HPDE6-E6E7 (cell line): ENCODE data around the gene BAZ2B.

Source experiments
- DNase-seq: peaks from one replicate; pipeline ENCODE4 v3.0.0; 2011; ENCODE audit warnings: missing footprints; ENCODE audit errors: extremely low spot score

Gene BAZ2B

DNA sequence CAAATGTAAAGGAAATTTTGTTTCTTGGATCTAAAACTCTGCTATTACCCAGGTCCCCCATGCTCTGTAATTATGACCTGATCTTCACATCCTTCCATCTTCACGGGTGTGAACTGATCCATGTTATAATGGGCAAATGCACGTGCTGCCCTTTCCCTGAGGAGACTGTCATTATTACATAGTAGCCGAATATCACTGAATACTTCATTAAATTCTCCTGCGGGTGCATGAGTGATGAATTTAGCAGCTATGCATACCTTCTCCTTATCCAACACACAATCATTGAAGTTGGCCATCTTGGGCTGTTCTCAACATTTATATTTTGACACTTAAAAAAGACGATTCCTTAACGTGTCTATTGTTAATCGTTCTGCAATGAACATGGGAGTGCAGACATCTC is 153.4 kb downstream of the BAZ2B start:
- DNase-seq = no peak

DNA sequence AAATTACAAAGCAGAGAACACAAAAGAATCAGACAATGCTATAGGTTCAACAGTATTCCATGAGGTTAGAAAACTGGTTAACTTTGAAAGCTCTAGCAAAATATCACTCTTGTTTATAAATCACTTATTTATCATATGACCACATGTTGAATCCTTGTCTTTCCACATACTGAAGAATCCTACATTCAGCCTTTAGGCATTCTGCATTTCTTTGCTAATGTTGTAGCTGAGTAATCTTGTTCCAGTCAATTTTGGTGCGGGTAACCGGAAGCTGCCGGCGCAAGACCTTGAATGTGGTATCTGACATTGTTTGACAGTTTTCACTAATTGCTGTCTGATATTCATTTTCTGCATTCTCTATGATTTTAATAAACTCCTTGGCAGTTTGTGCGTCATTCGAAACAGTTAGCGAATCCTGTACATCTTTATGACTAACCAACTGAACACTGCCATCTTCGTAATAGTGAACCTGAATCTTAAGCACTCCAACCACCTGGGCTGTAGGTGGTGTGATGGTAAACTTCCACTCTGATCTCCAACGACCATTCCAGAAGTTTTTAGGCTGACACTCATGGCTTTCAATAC is 154.1 kb downstream of the BAZ2B start:
- DNase-seq = no peak

- no peak for DNase-seq
Measured at GRCh38 chr2:159461076-159461475, 155.3 kb downstream of the BAZ2B start.

- DNase-seq = no peak
Measured at GRCh38 chr2:159460227-159460626, 156.1 kb downstream of the BAZ2B start.

- no peak for DNase-seq
Measured at GRCh38 chr2:159459279-159459678, 157.1 kb downstream of the BAZ2B start.

DNA sequence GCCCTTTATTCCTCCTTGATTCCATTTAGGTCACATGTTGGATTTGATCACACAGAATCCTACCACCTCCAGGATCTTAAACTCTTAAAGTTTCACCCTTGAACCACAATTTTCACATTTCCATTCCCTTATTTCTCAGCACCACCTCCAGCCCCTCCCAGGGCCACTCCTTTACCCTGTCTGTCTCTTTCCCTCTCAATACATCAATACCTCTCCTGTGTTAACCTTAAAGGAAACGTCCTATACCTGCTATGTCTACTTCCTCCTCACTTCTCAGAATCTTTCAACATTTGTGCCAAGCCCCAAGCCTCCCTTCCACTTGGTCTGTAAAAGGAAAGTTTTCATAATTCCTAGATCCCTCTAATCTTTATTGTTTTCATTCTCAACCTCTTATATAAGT is 158.8 kb downstream of the BAZ2B start:
- no peak for DNase-seq

DNA sequence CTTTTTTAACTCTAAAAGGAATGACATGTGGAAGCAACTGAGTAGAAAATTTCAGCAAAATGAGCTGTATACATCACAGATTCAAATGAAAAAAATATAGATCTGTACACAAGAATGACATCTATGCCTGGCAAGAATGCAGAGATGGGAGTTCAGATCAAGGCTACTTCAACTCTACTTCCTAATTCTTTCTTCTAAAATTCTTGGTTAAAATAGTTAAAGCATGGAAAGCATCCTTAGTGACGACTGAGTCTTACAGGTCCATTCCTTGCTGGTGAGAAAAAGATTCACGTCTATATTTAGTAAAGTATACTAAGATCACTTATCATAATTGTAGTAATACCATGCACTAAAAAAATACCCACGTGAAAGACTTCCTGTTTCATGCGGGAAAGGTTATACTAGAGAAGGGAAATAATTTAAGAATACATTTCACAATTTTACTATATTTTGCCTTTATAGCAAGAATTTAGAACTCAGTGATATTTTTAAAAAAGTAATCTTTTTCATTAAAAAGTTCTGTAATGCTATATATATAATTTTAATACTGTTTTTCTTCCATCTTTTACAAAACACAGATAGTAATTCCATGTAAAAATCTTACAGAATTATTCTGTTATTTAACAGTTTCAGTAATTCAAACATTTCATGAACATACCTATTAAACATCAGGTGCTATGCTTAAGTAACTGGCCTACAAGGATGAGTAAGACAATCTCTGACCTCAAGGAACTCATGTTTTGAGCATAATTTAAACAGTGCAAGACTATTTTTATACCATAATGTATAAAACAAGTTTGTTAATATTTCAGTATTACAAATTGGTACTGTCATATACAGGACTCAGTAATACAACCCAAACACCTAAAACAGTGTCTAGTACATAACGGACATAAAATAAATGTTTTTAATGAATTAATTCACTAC is 159.6 kb downstream of the BAZ2B start:
- no peak for DNase-seq

- DNase-seq = no peak
Measured at GRCh38 chr2:159455330-159455918, 160.9 kb downstream of the BAZ2B start.

GRCh38 chr2:159454185-159454584 is 162.2 kb downstream of the BAZ2B start:
- DNase-seq = no peak

DNA sequence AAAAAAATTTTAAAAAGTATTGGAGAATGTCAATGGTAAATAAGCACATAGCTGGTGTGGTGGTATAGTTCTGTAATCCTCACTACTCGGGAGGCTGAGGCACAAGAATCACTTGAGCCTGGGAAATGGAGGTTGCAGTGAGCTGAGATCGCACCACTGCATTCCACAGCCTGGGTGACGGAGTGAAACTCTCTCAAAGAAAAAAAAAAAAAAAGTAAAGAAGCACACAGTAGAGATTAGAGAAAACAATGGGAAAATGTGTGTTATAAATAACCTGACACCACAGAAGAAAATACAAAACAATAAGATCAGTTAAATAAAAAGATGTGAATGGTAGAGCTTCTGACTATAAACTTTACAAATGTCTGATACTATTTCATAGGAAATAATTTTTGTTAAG is 166.2 kb downstream of the BAZ2B start:
- no peak for DNase-seq

DNA sequence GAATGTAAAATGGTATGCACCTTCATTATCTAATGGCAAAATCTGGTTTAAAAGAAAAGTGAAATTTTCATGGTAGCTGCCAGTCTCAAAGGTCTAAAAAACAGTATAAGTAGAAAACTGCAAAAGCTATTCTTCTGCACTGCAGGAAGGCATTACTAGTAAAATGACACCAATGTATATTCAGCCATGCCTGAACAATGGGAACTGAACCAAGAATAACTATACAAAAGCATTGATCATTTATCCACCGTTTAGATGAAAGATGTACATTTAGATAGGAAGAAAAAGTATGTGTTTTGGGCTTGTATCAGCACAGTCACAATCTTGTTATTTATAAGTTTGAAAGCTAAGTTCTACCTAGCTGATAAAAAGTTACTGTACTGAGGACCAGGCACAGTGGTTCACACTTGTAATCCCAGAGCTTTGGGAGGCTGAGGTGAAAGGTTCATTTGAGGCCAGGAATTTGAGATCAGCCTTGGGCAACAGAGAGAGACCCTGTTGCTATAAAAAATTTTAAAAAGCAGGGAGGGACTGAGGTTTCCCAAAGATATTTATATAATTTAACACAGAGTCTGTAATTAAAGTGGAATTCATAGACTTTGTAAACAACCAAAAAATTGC is 166.7 kb downstream of the BAZ2B start:
- DNase-seq = no peak

GRCh38 chr2:159446817-159447216 is 169.5 kb downstream of the BAZ2B start:
- DNase-seq = no peak

- no peak for DNase-seq
Measured at GRCh38 chr2:159446201-159446600, 170.1 kb downstream of the BAZ2B start.

DNA sequence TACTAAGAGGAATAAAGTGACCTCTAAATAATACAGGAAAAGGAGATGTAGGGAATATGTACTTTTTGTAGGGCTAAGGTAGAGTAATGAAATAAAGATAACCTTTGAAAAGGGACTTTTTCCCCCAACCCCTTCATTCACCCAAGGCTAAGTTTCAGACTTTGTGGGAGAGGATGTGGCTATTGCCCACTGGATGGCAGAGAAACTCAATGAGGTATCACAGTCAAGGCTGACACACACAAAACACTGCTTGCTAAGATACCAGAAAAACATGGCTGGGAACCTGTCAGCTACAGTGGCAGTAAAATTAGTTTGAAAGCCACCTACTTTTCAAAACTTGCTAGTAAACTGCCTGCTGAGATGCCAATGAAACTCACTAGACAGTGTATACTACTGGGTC is 171.0 kb downstream of the BAZ2B start:
- no peak for DNase-seq

DNA sequence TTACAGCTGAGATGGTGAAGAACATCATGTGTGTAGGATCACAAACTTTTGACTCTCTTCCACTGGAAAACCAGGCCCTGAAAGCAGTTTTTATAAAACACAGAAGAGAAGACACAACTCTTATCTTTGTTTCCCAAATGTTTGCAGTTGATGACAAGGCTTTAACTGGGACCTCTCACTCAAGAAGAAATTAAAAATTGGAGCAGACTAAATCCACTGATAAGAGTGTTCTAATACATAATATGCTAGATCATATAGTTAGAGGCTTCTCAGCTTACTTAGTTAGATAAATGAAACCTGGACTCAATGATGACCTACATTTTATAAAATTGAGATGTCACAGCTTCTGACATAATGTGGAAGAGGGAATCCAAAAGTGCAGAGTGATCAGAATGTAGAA is 171.6 kb downstream of the BAZ2B start:
- no peak for DNase-seq

- no peak for DNase-seq
Measured at GRCh38 chr2:159442159-159442852, 174.0 kb downstream of the BAZ2B start.

GRCh38 chr2:159441182-159441581 is 175.2 kb downstream of the BAZ2B start:
- no peak for DNase-seq

DNA sequence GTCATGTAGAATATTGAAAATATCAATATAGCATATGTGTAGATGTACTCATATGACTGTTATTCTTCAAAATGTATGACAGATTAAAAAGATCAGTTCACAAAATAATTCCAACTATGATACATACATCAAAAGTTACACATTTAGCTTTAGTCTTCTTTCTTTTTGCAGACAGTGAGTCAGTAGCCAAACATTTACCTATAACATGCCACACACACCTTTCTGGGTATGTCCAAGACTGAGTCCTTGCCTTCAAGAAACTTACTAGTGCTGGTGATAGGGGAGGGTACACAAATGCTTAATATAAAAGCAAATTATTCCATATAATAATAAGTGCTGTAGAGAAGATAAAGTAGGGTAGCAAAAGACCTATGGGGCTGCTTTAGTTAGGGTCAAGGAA is 176.9 kb downstream of the BAZ2B start:
- no peak for DNase-seq

DNA sequence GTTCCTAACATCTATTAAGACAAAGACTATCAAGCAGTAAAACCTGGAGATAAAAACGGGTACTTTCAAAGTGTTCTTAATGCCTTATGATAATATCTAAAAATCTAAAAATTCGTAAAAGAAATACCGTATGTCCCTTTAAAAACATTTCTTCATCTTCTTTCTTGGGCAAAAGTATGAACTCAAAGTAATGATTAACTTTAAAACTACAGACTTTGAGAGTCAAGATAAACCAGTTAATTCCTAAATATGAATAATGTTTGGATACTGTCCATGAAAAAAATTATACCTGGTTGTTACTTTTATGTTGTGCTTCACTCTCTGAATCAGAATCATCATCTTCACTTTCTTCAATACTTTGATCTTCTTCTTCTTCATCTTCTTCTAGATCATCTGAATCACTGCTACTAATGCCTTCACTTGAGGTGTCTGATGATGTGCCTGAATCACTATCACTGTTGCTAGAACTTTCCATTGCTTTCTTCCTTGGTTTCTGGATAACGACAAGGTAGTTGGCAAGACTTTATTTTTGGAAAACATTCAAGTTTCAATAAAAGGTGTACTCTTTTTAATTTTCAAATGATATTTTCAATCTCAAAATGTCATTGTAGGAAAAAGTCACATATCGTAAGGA is 177.5 kb downstream of the BAZ2B start:
- DNase-seq = no peak

DNA sequence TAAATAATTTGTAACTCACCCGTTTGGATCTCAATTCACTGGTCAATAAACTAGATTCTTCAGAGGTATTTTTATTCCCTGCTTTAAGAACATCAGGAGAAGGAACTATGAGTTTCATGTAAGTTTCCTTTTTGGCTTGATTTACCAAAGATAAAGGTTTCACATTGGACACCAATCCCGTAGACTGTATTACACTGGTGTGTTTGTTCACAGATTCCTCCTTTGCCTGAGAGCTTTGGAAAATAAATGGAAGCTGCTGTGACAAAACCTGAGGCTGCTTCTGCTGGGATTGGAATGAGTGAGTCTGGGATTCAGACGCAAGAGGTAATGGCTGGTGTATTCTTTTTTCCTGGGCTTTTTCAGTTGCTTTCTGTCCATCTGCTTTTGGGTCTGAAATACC is 178.1 kb downstream of the BAZ2B start:
- DNase-seq = no peak

GRCh38 chr2:159432610-159433009 is 183.7 kb downstream of the BAZ2B start:
- no peak for DNase-seq
